Measurements from ENCODE around the gene STX16. TPM values are rescaled to one million over a fixed set of nuclear protein-coding genes. Genes with fewer than 3 reads are reported as not detected.
A peak's percentile ranks its signal among the peaks of the same experiment; 100 is the strongest.

STX16 gene
- total and polyA plus RNA-seq, 8 donors = 17.9 to 67.0 (median 25.1) TPM

- TF ChIP-seq CTCF (IDR thresholded peaks at IDR 0.05) = no peak
- DNase-seq (no peak), ATAC-seq (peak in 2 of 4 donors; percentile 64 to 70), FAIRE-seq (no peak)
- Histone ChIP-seq H3K27me3 (no peaks in the 10 kb centered on the region), H3K36me3 (peaks cover 0 to 15% (median 10%) of the 10 kb centered on the region in 3 donors), H3K4me1 (no peaks in the 10 kb centered on the region), H3K9me3 (no peaks in the 10 kb centered on the region), H3K4me3 (no peak overlapping the region), H3K27ac (no peak overlapping the region)
- intact Hi-C loops (cut with DNase I) = no loop called here
- 84 to 88% methylated on average over 11 of the region's 11 CpGs for WGBS, 2 donors
Measured at GRCh38 chr20:58665606-58666005, 14.5 kb downstream of the STX16 start.

- ATAC-seq = no peak
- no peak overlapping the region for H3K27ac ChIP-seq
- 85% methylated on average over 7 of the region's 7 CpGs for WGBS, 2 donors
- no peaks in the 10 kb centered on the region for H3K4me1 ChIP-seq
- H3K27me3 ChIP-seq = no peaks in the 10 kb centered on the region
- no peak for DNase-seq
- peaks cover 0 to 17% (median 10%) of the 10 kb centered on the region in 3 donors for H3K36me3 ChIP-seq
- no peak overlapping the region for H3K4me3 ChIP-seq
- intact Hi-C loops (cut with DNase I) = no loop called here
- H3K9me3 ChIP-seq = no peaks in the 10 kb centered on the region
- FAIRE-seq = no peak
- TF ChIP-seq CTCF (IDR thresholded peaks at IDR 0.05) = no peak
Measured at GRCh38 chr20:58666702-58667101, 15.6 kb downstream of the STX16 start.

- intact Hi-C loops (cut with DNase I) = no loop called here
- Histone ChIP-seq H3K4me3 (no peak overlapping the region), H3K4me1 (no peaks in the 10 kb centered on the region), H3K27me3 (no peaks in the 10 kb centered on the region), H3K36me3 (peaks cover 0 to 24% (median 10%) of the 10 kb centered on the region in 3 donors), H3K9me3 (no peaks in the 10 kb centered on the region), H3K27ac (no peak overlapping the region)
- 82 to 92% methylated on average over 5 of the region's 5 CpGs for WGBS, 2 donors
- ATAC-seq (no peak), FAIRE-seq (no peak), DNase-seq (no peak)
- TF ChIP-seq CTCF (IDR thresholded peaks at IDR 0.05) = no peak
Measured at GRCh38 chr20:58667975-58668374, 16.9 kb downstream of the STX16 start.

- TF ChIP-seq CTCF (IDR thresholded peaks at IDR 0.05) = no peak
- no peak for DNase-seq
- no peaks in the 10 kb centered on the region for H3K9me3 ChIP-seq
- no peak overlapping the region for H3K27ac ChIP-seq
- H3K4me1 ChIP-seq = no peaks in the 10 kb centered on the region
- no peaks in the 10 kb centered on the region for H3K27me3 ChIP-seq
- no peak overlapping the region for H3K4me3 ChIP-seq
- ATAC-seq = no peak
- peaks cover 3 to 34% (median 10%) of the 10 kb centered on the region in 3 donors for H3K36me3 ChIP-seq
- WGBS, 2 donors = 89 to 92% methylated on average over 5 of the region's 5 CpGs
- FAIRE-seq = no peak
- intact Hi-C loops (cut with DNase I) = no loop called here
Measured at GRCh38 chr20:58668901-58669286, 17.8 kb downstream of the STX16 start.

- DNase-seq (no peak), FAIRE-seq (no peak), ATAC-seq (no peak)
- no peaks in the 10 kb centered on the region for H3K27me3 ChIP-seq
- H3K36me3 ChIP-seq = peaks cover 5 to 39% (median 10%) of the 10 kb centered on the region in 3 donors
- no peak for TF ChIP-seq CTCF (IDR thresholded peaks at IDR 0.05)
- no peaks in the 10 kb centered on the region for H3K4me1 ChIP-seq
- WGBS, 2 donors = 79% methylated on average over 16 of the region's 16 CpGs
- H3K27ac ChIP-seq = no peak overlapping the region
- no peak overlapping the region for H3K4me3 ChIP-seq
- intact Hi-C loops (cut with DNase I) = no loop called here
- no peaks in the 10 kb centered on the region for H3K9me3 ChIP-seq
Measured at GRCh38 chr20:58669287-58670006, 18.4 kb downstream of the STX16 start.
